IMR-90 (cell line): ENCODE results near the gene RGS3. TPM values are rescaled to one million over a fixed set of nuclear protein-coding genes. Genes with fewer than 3 reads are reported as not detected.

Source experiments
- ATAC-seq: fragments of 200-7000 bp; cut with Tn5 transposase; 2 replicates; pipeline ENCODE4 v1.9.1; 2020; ENCODE audit warnings: low read depth, mild to moderate bottlenecking, moderate library complexity
- BruUV-seq: library from RNA; stranded (reverse); fragments of 400-500 nt; replicated peaks from 2 replicates; lab custom pipeline; 2021; lab: Mats Ljungman, UMichigan
- CTCF ChIA-PET: fragments of 300-600 bp; formaldehyde crosslinking; extraction: SDS; loops from one replicate; lab custom pipeline; 2021; ENCODE audit warnings: antibody characterized with exemption; lab: Yijun Ruan, JAX
- POLR2A ChIA-PET: fragments of 300-600 bp; sonication (Branson Sonifier 250); formaldehyde crosslinking; loops from one replicate; lab custom pipeline; 2022; ENCODE audit warnings: antibody characterized with exemption; ENCODE audit not compliant: unreplicated experiment; lab: Charles Lee
- DNase-seq: peaks from one replicate; pipeline ENCODE4 v3.0.0; 2013
- H2AFZ ChIP-seq: replicated peaks from 2 replicates; pipeline ENCODE3; 2013; ENCODE audit warnings: low read length, mild to moderate bottlenecking; ENCODE audit not compliant: poor library complexity
- H2AK5ac ChIP-seq: 2 replicates; pipeline ENCODE4 v1.6.1; 2013; ENCODE audit warnings: low read depth, low read length, inconsistent platforms
- H2AK9ac ChIP-seq: replicated peaks from 2 replicates; pipeline ENCODE3; 2013; ENCODE audit warnings: mild to moderate bottlenecking, low read depth, low read length, moderate library complexity; ENCODE audit not compliant: poor library complexity
- H2BK120ac ChIP-seq: 2 replicates; pipeline ENCODE4 v1.6.1; 2013; ENCODE audit warnings: low read depth, low read length, inconsistent platforms
- H2BK15ac ChIP-seq: 3 replicates; pipeline ENCODE4 v1.6.1; 2013; ENCODE audit warnings: low read depth, low read length, inconsistent platforms
- H2BK20ac ChIP-seq: 2 replicates; pipeline ENCODE4 v1.6.1; 2013; ENCODE audit warnings: low read depth, mild to moderate bottlenecking, inconsistent platforms, low read length, moderate library complexity
- H2BK5ac ChIP-seq: 2 replicates; pipeline ENCODE4 v1.6.1; 2013; ENCODE audit warnings: mild to moderate bottlenecking, low read depth, low read length, inconsistent platforms; ENCODE audit not compliant: poor library complexity, severe bottlenecking
- H3K14ac ChIP-seq: replicated peaks from 2 replicates; pipeline ENCODE4 v1.6.1; 2013; ENCODE audit warnings: low read depth, low read length, inconsistent platforms
- H3K18ac ChIP-seq: 2 replicates; pipeline ENCODE4 v1.6.1; 2013; ENCODE audit warnings: low read depth, low read length, control low read depth
- H3K23ac ChIP-seq: 2 replicates; pipeline ENCODE4 v1.6.1; 2013; ENCODE audit warnings: low read depth, low read length, inconsistent platforms
- H3K27ac ChIP-seq: 2 replicates; pipeline ENCODE4 v1.5.1; 2013; ENCODE audit warnings: mild to moderate bottlenecking, control low read depth, low read length; ENCODE audit not compliant: insufficient read depth
- H3K27me3 ChIP-seq: 2 replicates; pipeline ENCODE4 v1.6.1; 2013; ENCODE audit warnings: low read length; ENCODE audit not compliant: control insufficient read depth, insufficient read depth
- H3K36me3 ChIP-seq: 2 replicates; pipeline ENCODE4 v1.6.1; 2013; ENCODE audit warnings: low read length, mixed read lengths; ENCODE audit not compliant: control insufficient read depth, insufficient read depth
- H3K4ac ChIP-seq: 2 replicates; pipeline ENCODE4 v1.6.1; 2013; ENCODE audit warnings: low read depth, low read length, inconsistent platforms
- H3K4me1 ChIP-seq: 2 replicates; pipeline ENCODE4 v1.6.1; 2013; ENCODE audit warnings: low read length, mixed read lengths; ENCODE audit not compliant: control insufficient read depth, insufficient read depth
- H3K4me2 ChIP-seq: 2 replicates; pipeline ENCODE4 v1.6.1; 2013; ENCODE audit warnings: low read depth, mild to moderate bottlenecking, control low read depth, low read length, moderate library complexity
- H3K4me3 ChIP-seq: 2 replicates; pipeline ENCODE4 v1.5.1; 2013; ENCODE audit warnings: low read depth, mild to moderate bottlenecking, control low read depth, low read length, moderate library complexity; ENCODE audit not compliant: insufficient read depth
- H3K56ac ChIP-seq: 2 replicates; pipeline ENCODE4 v1.6.1; 2013; ENCODE audit warnings: low read length, inconsistent platforms; ENCODE audit not compliant: insufficient read depth; ENCODE audit errors: extremely low read depth
- H3K79me1 ChIP-seq, 2 experiments: 2 replicates each; pipeline ENCODE4 v1.6.1; 2013; ENCODE audit warnings: low read length in 2 of 2, inconsistent platforms in 1 of 2, low read depth in 1 of 2
- H3K9ac ChIP-seq: 2 replicates; pipeline ENCODE4 v1.6.1; 2013; ENCODE audit warnings: low read depth, low read length, control low read depth
- H3K9me1 ChIP-seq: 2 replicates; pipeline ENCODE4 v1.6.1; 2013; ENCODE audit warnings: low read length, inconsistent platforms; ENCODE audit not compliant: insufficient read depth
- H3K9me3 ChIP-seq: 2 replicates; pipeline ENCODE4 v1.6.1; 2013; ENCODE audit warnings: low read length; ENCODE audit not compliant: control insufficient read depth, insufficient read depth
- H4K20me1 ChIP-seq: 2 replicates; pipeline ENCODE4 v1.6.1; 2013; ENCODE audit warnings: low read length, inconsistent platforms; ENCODE audit not compliant: insufficient read depth
- H4K5ac ChIP-seq: 2 replicates; pipeline ENCODE4 v1.6.1; 2013; ENCODE audit warnings: mild to moderate bottlenecking, low read depth, low read length, control low read depth
- H4K8ac ChIP-seq, 2 experiments: 2 replicates each; pipeline ENCODE4 v1.6.1; 2013; ENCODE audit warnings: low read depth in 2 of 2, low read length in 2 of 2, control low read depth in 1 of 2, inconsistent platforms in 1 of 2
- H4K91ac ChIP-seq: 2 replicates; pipeline ENCODE4 v1.6.1; 2013; ENCODE audit warnings: low read depth, low read length, inconsistent platforms; ENCODE audit not compliant: insufficient read depth
- POLR2A ChIP-seq: IDR thresholded peaks from 2 replicates; pipeline ENCODE4 v1.6.1; 2012; ENCODE audit warnings: mild to moderate bottlenecking, low read depth, low read length
- USF2 ChIP-seq: fragments of 150-350 bp; IDR thresholded peaks from 2 replicates; pipeline ENCODE4 v1.6.1; 2017; ENCODE audit warnings: mild to moderate bottlenecking, antibody characterized with exemption, low read length, low read depth
- WGBS, 2 experiments: methylation state at CpG; one replicate each; pipeline versions ENCODE4 v1.1.5 to v1.1.7; 2013; ENCODE audit warnings: missing lambda C conversion rate in 2 of 2; ENCODE audit not compliant: insufficient read length in 1 of 2; ENCODE audit errors: extremely low coverage in 2 of 2; 5-methylcytosine and 5-hydroxymethylcytosine counted together
- dilution Hi-C: fragments of 300-500 bp; cut with HindIII; formaldehyde crosslinking; loops from one replicate; pipeline ENCODE4 v1.14.3; 2018; ENCODE audit warnings: low sequenced_read_pairs; ENCODE audit not compliant: unreplicated experiment
- in situ Hi-C: fragments of 300-500 bp; cut with MboI; formaldehyde crosslinking; loops from 3 replicates; pipeline ENCODE4 v1.14.3; 2019; ENCODE audit warnings: low sequenced_read_pairs, inconsistent platforms, mixed read lengths
- intact Hi-C: fragments of 100-400 bp; cut with micrococcal nuclease; formaldehyde crosslinking; loops from 2 replicates; pipeline ENCODE4 v1.10.0; 2022
- polyA plus RNA-seq, 3 experiments: library from polyadenylated mRNA; depleted of rRNA; stranded (reverse); fragments of >200 nt; gene quantifications; 2 replicates each; pipeline ENCODE4 v1.2.3, GENCODE V29; 2012; ENCODE audit warnings: low replicate concordance in 1 of 3
- total RNA-seq: library from RNA; depleted of rRNA; stranded (reverse); fragments of >200 nt; gene quantifications from 2 replicates; pipeline ENCODE4 v1.2.3, GENCODE V29; 2012

The RGS3 gene
- total and polyA plus RNA-seq, 2 of the 4 experiments (the other 2 are of a cell fraction) = 51.8 to 65.6 TPM

DNA sequence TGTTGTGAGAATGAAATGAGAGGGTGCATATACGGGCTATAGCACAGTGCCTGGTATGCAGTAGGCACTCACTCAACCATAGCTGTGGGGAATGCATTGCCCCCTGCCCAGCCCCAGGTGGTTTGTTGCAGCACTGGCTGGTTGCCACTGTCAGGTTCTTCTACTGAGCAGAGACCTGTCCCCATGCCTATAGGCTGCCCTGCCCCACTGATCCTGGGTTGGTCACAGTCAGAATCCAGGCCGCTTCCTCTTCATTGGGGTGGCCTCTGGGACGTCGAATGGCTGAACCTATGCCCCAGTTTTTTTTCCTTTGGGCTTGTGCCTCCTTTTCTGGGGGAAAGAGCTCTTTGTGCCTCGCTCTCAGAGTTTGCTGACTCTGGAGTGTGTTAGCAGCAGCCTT lies 74.6 kb downstream of the RGS3 start:
- Histone ChIP-seq H2BK15ac (no peak overlapping the region), H3K27ac (no peak overlapping the region), H3K14ac (no peak overlapping the region), H2AK5ac (no peak overlapping the region), H2BK5ac (no peak overlapping the region), H4K8ac (no peak overlapping the region), H3K9me1 (no peaks in the 10 kb centered on the region), H2BK20ac (no peak overlapping the region), H3K27me3 (no peaks in the 10 kb centered on the region), H4K91ac (no peak overlapping the region), H3K56ac (no peak overlapping the region), H3K9me3 (no peaks in the 10 kb centered on the region), H3K4me1 (no peaks in the 10 kb centered on the region), H4K5ac (no peak overlapping the region), H3K18ac (no peak overlapping the region), H2BK120ac (no peak overlapping the region), H2AFZ (no peak overlapping the region), H4K20me1 (no peaks in the 10 kb centered on the region), H3K9ac (no peak overlapping the region), H2AK9ac (no peak overlapping the region), H3K23ac (no peak overlapping the region), H3K79me1 (no peaks in the 10 kb centered on the region), H3K4me3 (no peak overlapping the region), H3K4me2 (no peak overlapping the region), H3K36me3 (no peaks in the 10 kb centered on the region), H3K4ac (no peak overlapping the region)
- TF ChIP-seq POLR2A (no peak), USF2 (no peak)
- in situ Hi-C loops (no loop called here), dilution Hi-C loops (no loop called here), intact Hi-C loops (no loop called here)
- no TSS peak for BruUV-seq
- ATAC-seq (no peak), DNase-seq (no peak)
- POLR2A ChIA-PET = no interaction called here
- WGBS, 2 experiments = 80% methylated on average over 1 of the region's 5 CpGs; no CpG with 5 or more reads in 1 of the 2 experiments
- CTCF ChIA-PET = interaction anchor here (1.0 kb wide), 1 partner anchor 21 kb away, joined by 3 read pairs; no protein-coding TSS in a partner anchor
